HG02852 (cell line): ENCODE measurements around the gene DIO1.
A peak's percentile ranks its signal among the peaks of the same experiment; 100 is the strongest.
"Not testable (repeated sequence)": the region's sequence is repeated elsewhere in the genome, so short reads cannot be mapped to it uniquely, and the experiment has no call there.

Experiments used
- ATAC-seq: cut with Tn5 transposase; IDR thresholded peaks from one replicate; pipeline ENCODE4 v1.9.1; 2021; ENCODE audit warnings: mild to moderate bottlenecking, moderate library complexity; ENCODE audit not compliant: unreplicated experiment

Gene DIO1

GRCh38 chr1:53893999-53894636 is at the start of gene DIO1:
DIO1 (plus strand) TSS chr1:53894187; CDS start chr1:53894211, 24 bp downstream.
- ATAC-seq: no peak

GRCh38 chr1:53847980-53848379 is 46.0 kb upstream of the DIO1 start:
- ATAC-seq: no peak

GRCh38 chr1:53850082-53850673 is 43.8 kb upstream of the DIO1 start:
- no peak for ATAC-seq

- ATAC-seq: no peak
These were observed 42.3 kb upstream of the DIO1 start for GRCh38 chr1:53851571-53852285.

GRCh38 chr1:53860967-53861411 is 33.0 kb upstream of the DIO1 start:
- ATAC-seq: peak; percentile 50

GRCh38 chr1:53862507-53862906 is 31.5 kb upstream of the DIO1 start:
- no peak for ATAC-seq

- ATAC-seq: no peak
These were observed 25.4 kb upstream of the DIO1 start for GRCh38 chr1:53868565-53868964.

- no peak for ATAC-seq
These were observed 24.4 kb upstream of the DIO1 start for GRCh38 chr1:53869454-53870117.

GRCh38 chr1:53871221-53871620 is 22.8 kb upstream of the DIO1 start:
- ATAC-seq: no peak

- no peak for ATAC-seq
These were observed 22.1 kb upstream of the DIO1 start for GRCh38 chr1:53871773-53872484.

GRCh38 chr1:53875150-53875549 is 18.8 kb upstream of the DIO1 start:
- ATAC-seq: not testable (repeated sequence)

GRCh38 chr1:53878492-53879105 is 15.4 kb upstream of the DIO1 start:
- no peak for ATAC-seq

- ATAC-seq: not testable (repeated sequence)
These were observed 12.1 kb upstream of the DIO1 start for GRCh38 chr1:53881853-53882252.

GRCh38 chr1:53883600-53883999 is 10.4 kb upstream of the DIO1 start:
- ATAC-seq: not testable (repeated sequence)

GRCh38 chr1:53888681-53889080 is 5.3 kb upstream of the DIO1 start:
- no peak for ATAC-seq

GRCh38 chr1:53889304-53890298 is 4.4 kb upstream of the DIO1 start, which contains the start of gene YIPF1:
YIPF1 (minus strand) TSS chr1:53889797; CDS start chr1:53888937, 860 bp downstream.
- peak; percentile 89 for ATAC-seq

- ATAC-seq: no peak
These were observed 3.5 kb upstream of the DIO1 start for GRCh38 chr1:53890522-53890941.

- no peak for ATAC-seq
These were observed 3.0 kb upstream of the DIO1 start for GRCh38 chr1:53891018-53891417.

- ATAC-seq: no peak
These were observed 2.3 kb upstream of the DIO1 start for GRCh38 chr1:53891678-53892077.
